HAP-1 (cell line): ENCODE results near the gene FAM120B.

Source experiments
- DNase-seq, 2 experiments: peaks; one replicate each; pipeline ENCODE4 v3.0.0-alpha.2; 2016 to 2020; ENCODE audit warnings: low spot score in 2 of 2
- H3K27me3 ChIP-seq: fragments of 250-450 bp; sonication (Bioruptor Pico); 2 replicates; pipeline ENCODE4 v1.5.1; 2020; ENCODE audit warnings: low read depth, mild to moderate bottlenecking, moderate library complexity
- H3K36me3 ChIP-seq: fragments of 250-450 bp; sonication (Bioruptor Pico); replicated peaks from 2 replicates; pipeline ENCODE4 v1.5.1; 2020; ENCODE audit warnings: mild to moderate bottlenecking
- H3K4me1 ChIP-seq: fragments of 250-450 bp; sonication (Bioruptor Pico); 2 replicates; pipeline ENCODE4 v1.5.1; 2020; ENCODE audit warnings: mild to moderate bottlenecking
- H3K4me3 ChIP-seq: fragments of 250-450 bp; sonication (Bioruptor Pico); 2 replicates; pipeline ENCODE4 v1.5.1; 2020; ENCODE audit warnings: mild to moderate bottlenecking, moderate library complexity
- H3K9me3 ChIP-seq: fragments of 250-450 bp; sonication (Bioruptor Pico); 2 replicates; pipeline ENCODE4 v1.5.1; 2020; ENCODE audit warnings: mild to moderate bottlenecking, moderate library complexity
- in situ Hi-C: fragments of 300-500 bp; cut with MboI; formaldehyde crosslinking; loops from 3 replicates; pipeline ENCODE4 v1.14.3; 2020; ENCODE audit warnings: low sequenced_read_pairs, inconsistent platforms, mixed read lengths

The FAM120B gene

GRCh38 chr6:170454512-170455285 lies 148.1 kb downstream of the FAM120B start:
- Histone ChIP-seq H3K27me3 (peaks cover 3% of the 10 kb centered on the region), H3K4me3 (no peak overlapping the region), H3K4me1 (no peaks in the 10 kb centered on the region), H3K36me3 (no peaks in the 10 kb centered on the region), H3K9me3 (no peaks in the 10 kb centered on the region)
- in situ Hi-C loops = no loop called here
- no peak for DNase-seq

DNA sequence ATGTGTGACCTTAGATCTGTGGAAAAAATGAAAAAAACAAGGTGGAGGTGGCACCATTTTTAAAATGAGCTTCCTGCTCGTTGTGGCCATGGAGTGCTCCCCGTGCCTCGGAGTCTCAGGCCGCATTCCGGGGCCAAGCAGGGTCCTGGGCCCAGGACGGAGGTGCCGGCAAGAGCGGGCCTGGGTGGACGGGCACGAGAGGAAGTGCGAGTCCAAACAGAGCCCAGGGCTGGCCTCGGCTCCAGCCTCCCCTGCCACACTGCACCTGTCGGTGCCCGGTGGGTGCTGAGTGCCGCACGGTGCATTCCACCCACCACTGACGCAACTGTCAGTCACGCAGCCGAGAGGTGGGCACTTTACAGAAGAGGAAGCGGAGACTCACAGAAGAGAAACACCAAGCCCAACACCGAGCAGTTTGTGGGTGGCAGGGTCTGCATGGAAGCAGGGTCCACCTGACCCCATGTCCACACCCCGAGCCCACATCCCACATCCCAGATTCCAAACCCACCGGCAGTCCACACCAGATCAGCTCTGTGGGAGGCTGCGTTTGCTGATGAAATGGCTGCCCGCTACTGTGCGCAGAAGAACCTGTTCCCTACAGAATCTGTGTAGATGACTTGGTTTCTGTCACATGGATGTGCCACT lies 148.9 kb downstream of the FAM120B start:
- Histone ChIP-seq H3K27me3 (peaks cover 10% of the 10 kb centered on the region), H3K4me1 (no peaks in the 10 kb centered on the region), H3K36me3 (no peaks in the 10 kb centered on the region), H3K9me3 (no peaks in the 10 kb centered on the region), H3K4me3 (no peak overlapping the region)
- DNase-seq = no peak
- in situ Hi-C loops = no loop called here

GRCh38 chr6:170456334-170456733 lies 149.8 kb downstream of the FAM120B start:
- H3K27me3 ChIP-seq = peaks cover 13% of the 10 kb centered on the region
- no peak overlapping the region for H3K4me3 ChIP-seq
- in situ Hi-C loops = no loop called here
- no peak for DNase-seq
- no peaks in the 10 kb centered on the region for H3K9me3 ChIP-seq
- no peaks in the 10 kb centered on the region for H3K36me3 ChIP-seq
- H3K4me1 ChIP-seq = no peaks in the 10 kb centered on the region
